NCI-H1436 treated with DMSO at 0.1 percent for 48 hours (cell line): ENCODE results near the gene TCFL5.

Experiments
- DNase-seq: peaks from one replicate; lab custom pipeline; 2025; lab: John Stamatoyannopoulos, UW

Gene TCFL5

DNA sequence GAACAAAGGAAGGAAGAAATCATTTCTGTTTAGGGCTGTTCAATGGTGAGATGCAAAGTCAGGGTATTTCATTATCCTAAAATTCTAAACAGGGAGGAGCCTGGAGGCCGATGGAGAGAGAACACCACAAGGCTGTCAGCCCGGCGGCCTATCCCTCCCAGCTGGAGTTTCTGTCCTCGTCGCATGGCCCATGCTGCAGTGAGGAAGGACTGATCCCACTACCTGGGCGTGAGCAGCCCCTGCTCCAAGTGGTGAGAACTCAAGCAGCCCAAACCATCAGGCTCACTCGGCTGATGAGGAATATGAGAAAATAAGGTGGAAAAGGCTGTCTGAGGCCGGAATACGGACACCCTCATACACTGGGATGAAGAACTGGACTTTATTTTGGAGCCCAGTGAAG is 33.9 kb upstream of the TCFL5 start:
- DNase-seq: no peak

DNA sequence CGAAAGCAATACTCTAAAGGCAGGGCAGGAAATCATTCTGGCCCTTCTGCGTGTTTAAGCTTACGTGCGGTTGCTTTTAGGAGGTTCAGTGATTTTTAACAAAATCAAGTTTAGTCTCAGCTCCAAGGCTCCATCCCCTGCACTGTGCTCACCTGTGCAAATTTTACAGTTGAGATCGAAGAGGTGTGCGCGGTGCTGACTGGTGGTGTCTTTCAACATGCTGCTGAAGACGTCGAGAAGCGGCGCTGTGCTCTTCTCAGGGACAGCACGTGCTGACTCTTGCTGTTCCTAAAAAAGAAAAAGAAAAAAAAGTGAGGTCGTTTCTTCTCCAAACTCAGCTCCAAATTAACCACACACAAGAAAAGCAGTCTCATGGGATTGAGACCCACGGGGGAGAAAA is 32.6 kb upstream of the TCFL5 start:
- no peak for DNase-seq

- DNase-seq: no peak
Measured at GRCh38 chr20:62893700-62894099, 32.1 kb upstream of the TCFL5 start.

GRCh38 chr20:62892348-62893304 is 31.0 kb upstream of the TCFL5 start:
- no peak for DNase-seq

DNA sequence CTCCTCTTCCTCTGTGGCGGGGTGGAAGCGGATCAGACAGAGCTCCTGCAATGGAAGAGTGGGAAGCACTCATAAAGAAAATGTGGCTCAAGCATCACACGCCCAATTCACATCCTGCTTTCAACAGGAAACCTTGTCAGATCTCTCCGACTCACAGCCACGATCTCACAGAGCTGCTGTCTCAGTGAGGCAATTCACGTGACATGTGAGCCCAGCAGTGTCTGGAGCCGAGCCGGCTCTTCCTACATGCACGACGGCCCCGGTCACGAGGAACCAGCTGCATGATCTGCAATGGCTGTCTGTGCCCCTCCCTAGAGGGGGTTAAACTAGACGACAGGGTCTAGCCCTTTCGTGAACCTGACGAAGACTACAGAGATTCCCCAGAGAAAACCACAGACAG is 29.5 kb upstream of the TCFL5 start:
- DNase-seq: no peak

GRCh38 chr20:62890444-62890843 is 28.8 kb upstream of the TCFL5 start:
- DNase-seq: no peak

DNA sequence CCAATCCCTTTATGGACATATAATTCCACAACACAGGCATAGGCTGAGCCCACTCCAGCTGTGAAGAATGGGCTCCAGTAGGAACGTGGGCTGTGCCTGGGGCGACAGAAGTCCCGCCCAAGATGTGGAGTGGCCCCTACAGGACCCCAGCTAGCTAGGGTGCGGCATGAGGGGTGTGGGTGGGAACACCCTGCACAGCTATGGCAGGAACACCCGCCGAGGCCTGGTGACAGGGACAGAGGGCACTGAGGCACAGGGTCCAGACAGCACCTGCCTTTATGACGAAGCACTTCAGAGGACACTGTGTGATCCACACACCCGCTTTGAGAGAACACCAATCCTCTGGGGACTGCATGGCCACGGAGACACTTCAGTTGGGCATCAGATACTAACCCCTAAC is 28.2 kb upstream of the TCFL5 start:
- no peak for DNase-seq

DNA sequence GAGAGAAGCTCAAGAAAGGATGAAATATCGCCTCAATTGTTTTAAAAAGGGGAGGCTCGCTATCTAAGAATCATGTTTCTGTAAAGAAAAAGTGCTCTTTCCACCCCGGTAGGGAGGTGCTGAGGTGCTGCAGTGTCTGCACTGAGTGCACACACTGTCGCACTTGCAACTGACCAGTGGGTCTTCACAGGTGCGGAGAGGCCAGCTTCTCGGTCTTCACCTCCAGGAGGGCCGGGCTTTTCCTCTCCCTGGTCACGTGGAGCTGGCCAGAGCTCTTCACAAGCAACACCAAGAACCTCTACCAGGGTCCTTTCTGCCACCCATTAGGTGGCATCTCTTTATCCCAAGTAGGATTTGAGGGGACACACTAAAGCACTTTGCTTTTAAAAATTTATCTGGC is 27.8 kb upstream of the TCFL5 start:
- DNase-seq: no peak

GRCh38 chr20:62888910-62889309 is 27.3 kb upstream of the TCFL5 start:
- no peak for DNase-seq

DNA sequence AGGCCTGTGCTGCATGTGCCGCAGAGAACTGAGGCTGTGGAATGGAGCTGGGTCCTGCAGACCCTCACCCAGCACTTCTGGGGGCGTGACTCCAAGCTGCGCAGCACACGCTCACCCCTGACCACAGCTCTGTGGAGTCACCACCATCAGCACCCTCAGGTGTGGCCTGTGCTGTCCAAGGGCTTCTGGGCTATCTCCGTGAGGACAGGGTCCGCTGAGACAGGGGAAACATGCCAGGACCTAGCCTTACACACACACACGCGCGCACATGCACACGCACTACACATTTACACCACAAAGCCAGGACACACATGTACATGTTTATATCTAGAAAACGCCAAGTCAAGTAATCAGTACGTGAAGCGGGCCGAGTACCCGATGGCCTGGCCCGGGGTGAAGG is 26.8 kb upstream of the TCFL5 start:
- no peak for DNase-seq

DNA sequence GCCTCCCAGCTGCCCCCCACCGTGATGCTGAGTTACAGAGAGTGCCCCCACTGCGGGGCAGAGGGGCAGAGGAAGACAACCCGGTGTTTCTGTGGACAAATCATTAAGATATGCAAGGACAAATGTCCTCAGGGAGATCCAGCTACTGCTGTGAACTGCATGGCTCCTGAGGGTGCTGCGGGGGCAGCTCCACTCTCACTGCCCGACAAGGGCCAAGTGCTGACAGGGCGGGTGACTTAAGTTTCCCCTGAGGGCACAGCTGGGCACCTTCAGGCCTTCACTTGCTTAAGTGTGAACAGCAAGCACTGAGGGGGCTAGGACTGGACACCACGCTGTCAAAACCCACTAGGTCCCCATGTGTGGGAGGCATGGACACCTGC is 26.2 kb upstream of the TCFL5 start:
- no peak for DNase-seq

- DNase-seq: peak; percentile 26
Measured at GRCh38 chr20:62887152-62887859, 25.7 kb upstream of the TCFL5 start.

DNA sequence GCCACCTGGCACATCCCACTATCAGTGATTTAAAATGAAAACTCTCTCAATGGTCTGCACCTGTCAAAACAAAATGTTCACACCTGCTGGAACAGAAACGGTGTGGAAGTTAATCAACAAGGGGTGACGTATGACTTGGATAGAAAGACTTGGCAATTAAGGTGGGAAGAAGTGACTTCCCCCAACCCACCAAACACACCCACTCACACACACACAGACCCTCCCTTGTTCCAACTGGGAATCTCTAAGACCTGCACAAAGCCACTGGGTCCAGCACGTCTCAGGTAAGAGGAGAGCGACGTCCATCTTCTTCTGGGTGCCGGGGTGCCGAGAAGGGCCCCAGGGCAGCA is 25.1 kb upstream of the TCFL5 start:
- peak; percentile 28 for DNase-seq

DNA sequence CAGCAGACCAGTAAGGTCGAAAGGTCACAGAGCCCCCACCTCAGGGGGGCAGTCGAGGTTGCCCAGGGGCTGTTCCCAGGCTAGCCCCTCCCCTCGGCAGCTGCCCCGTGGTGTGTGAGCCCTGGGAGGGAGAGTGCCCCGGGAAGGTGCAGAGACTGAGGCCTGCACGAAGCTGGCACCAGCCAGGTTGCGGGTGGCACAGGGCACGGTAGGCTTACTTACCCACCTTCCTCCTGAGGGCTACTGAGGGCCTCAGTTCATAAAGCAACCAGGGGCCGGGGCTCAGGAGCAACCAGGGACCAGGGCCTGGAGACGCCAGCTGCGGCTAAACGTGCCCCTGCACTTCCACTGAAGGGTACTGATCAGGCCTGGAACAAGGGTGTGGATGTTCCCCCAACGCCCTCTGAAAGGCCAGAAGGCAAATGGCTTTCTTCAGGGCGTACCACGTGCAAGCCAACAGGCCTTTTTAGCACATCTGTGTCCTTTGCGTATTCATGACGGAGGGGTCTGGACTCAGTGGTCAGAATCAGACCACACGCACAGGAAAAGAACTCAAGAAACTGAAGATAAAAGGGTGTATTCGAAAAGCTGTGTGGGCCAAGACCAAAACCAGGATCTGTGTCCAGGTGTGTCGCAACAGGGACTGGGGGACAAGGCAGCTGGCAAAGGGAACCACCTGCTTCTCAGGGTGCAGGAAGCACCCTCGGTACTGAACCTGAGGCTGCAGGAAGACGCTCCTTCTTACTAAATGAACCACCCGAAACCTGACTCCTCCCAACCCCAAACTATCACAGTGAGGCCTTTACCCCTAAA is 24.5 kb upstream of the TCFL5 start:
- DNase-seq: no peak

DNA sequence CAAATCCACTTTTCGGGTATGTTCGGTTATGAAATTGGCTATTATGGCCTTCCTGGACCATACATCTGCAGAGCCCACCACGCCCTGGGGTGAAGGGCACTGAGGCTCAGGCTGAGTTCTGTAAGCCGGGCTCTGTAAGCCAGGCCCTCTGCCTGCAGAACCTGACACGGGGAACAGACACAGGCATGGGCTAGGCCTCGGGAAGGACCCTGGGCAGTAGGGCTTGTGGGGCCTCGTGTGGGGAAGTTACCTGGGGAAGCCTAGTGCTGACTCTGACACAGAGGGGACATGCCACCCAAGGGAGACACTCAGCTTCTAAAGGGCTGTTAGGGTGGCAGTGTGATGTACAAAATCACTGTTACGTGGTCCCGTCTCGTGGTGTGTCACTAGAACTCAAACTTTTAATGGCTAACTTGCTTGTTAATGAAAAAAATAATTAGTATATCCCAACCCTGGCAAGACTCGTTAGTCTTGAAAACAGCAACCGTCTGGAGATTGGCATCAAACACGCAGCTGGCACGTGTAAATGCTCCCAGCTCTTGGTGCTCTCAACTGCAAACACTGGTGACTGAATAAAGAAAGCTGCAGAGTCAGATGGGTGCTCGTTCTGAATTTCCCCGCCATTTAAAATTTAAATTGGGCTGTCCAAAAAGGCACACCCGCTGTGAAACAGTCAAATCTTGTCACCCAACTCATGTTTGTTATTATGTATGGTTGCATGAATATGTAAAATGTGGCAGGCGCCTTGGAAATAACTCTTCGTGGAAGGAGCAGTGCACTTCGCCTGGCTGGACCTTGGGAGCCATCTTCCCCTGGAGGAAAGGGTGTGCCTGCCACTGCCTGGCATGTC is 23.6 kb upstream of the TCFL5 start:
- DNase-seq: no peak

DNA sequence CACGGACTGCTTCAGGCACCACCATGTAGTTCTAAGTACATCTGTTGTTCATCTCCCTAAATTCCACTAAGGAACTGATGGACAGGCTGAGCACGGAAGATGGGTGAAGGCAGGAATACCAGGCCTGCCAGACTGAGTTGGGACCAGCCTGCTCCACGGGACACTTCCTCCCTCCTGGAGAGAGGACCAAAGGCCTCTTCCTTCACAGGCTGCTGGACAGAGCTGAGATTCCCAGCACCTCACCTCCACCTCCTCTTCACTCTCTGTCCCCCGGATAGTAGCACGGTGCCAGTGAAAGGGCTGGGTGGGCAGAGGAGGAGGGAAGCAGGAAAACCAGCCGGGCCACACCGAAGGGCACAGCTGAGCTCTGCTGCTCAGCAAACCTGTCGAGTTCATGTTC is 22.9 kb upstream of the TCFL5 start:
- DNase-seq: no peak

DNA sequence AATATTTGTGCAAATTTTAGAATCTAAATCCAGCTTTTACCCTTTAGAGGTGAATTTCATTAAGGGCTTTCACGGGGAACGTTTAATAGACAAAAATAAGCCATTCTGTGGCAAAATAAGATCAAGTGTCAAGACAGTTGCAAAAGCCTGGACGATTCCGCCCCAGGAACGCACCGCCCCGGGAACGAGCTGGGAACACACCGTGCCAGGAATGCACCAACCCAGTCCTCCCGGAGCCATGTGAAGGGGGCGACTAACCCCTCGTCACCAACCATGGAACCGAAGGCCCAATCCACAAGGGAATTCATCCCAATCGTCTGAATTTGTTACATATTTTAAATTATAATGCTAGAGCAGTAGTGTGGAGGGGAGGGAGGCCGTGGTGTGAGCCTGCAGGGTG is 20.8 kb upstream of the TCFL5 start:
- no peak for DNase-seq

GRCh38 chr20:62881662-62882395 is 20.2 kb upstream of the TCFL5 start:
- DNase-seq: no peak

GRCh38 chr20:62880935-62881661 is 19.5 kb upstream of the TCFL5 start:
- DNase-seq: no peak
